ENCODE data around the gene DPAGT1. TPM values are rescaled to one million over a fixed set of nuclear protein-coding genes. Genes with fewer than 3 reads are reported as not detected.
A peak's percentile ranks its signal among the peaks of the same experiment; 100 is the strongest.
"Not testable (repeated sequence)": the region's sequence is repeated elsewhere in the genome, so short reads cannot be mapped to it uniquely, and the experiment has no call there.

DPAGT1 gene
- total RNA-seq, 6 donors from 2014 or later: 18.6 to 43.9 (median 28.3) TPM

GRCh38 chr11:119147604-119148333 is 46.1 kb upstream of the DPAGT1 start:
- peaks cover 12 to 24% (median 16%) of the 10 kb centered on the region in 4 donors for H3K4me1 ChIP-seq
- H3K4me3 ChIP-seq: no peak overlapping the region
- H3K27me3 ChIP-seq: peaks cover 0 to 23% (median 13%) of the 10 kb centered on the region in 4 donors
- TF ChIP-seq POLR2AphosphoS5 (IDR thresholded peaks at IDR 0.05) (no peak), EP300 (IDR thresholded peaks at IDR 0.05) (no peak), POLR2A (IDR thresholded peaks at IDR 0.05) (no peak)
- TF ChIP-seq, protein P1, sequence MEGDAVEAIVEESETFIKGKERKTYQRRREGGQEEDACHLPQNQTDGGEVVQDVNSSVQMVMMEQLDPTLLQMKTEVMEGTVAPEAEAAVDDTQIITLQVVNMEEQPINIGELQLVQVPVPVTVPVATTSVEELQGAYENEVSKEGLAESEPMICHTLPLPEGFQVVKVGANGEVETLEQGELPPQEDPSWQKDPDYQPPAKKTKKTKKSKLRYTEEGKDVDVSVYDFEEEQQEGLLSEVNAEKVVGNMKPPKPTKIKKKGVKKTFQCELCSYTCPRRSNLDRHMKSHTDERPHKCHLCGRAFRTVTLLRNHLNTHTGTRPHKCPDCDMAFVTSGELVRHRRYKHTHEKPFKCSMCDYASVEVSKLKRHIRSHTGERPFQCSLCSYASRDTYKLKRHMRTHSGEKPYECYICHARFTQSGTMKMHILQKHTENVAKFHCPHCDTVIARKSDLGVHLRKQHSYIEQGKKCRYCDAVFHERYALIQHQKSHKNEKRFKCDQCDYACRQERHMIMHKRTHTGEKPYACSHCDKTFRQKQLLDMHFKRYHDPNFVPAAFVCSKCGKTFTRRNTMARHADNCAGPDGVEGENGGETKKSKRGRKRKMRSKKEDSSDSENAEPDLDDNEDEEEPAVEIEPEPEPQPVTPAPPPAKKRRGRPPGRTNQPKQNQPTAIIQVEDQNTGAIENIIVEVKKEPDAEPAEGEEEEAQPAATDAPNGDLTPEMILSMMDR (IDR thresholded peaks at IDR 0.05): no peak
- no peaks in the 10 kb centered on the region for H3K36me3 ChIP-seq
- H3K27ac ChIP-seq: no peak overlapping the region
- no peak for DNase-seq
- WGBS, 2 donors: 59 to 60% methylated on average over 6 of the region's 6 CpGs
- no peaks in the 10 kb centered on the region for H3K9me3 ChIP-seq
- no peak for ATAC-seq (ENCODE audit: low FRiP score in 2 of 2)

DNA sequence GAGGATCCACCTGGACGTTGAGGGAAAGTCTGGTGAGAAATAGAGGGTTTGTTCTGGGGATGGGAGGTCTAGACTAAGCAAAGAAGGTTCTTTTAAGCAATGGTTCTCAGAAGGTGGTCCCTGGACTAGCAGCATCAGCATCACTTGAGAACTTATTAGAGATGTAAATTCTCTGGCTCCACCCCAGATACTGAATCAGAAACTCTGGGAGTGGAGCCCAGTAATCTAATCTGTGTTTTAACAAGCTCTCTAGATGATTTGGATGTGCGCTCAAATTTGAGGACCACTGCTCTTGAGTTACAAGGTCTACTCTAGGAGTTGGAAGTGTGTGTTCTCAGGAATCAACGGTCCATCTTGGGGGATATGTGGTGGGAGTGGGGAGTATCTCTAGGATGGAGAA is 43.9 kb upstream of the DPAGT1 start:
- DNase-seq (no peak), ATAC-seq (ENCODE audit: low FRiP score in 2 of 2) (no peak)
- TF ChIP-seq POLR2A (IDR thresholded peaks at IDR 0.05): no peak
- no peak for TF ChIP-seq EP300 (IDR thresholded peaks at IDR 0.05)
- no peak for TF ChIP-seq POLR2AphosphoS5 (IDR thresholded peaks at IDR 0.05)
- TF ChIP-seq, protein P1 (IDR thresholded peaks at IDR 0.05): no peak
- H3K27ac ChIP-seq: no peak overlapping the region
- no peaks in the 10 kb centered on the region for H3K9me3 ChIP-seq
- peaks cover 0 to 23% (median 13%) of the 10 kb centered on the region in 4 donors for H3K27me3 ChIP-seq
- peaks cover 12 to 24% (median 16%) of the 10 kb centered on the region in 4 donors for H3K4me1 ChIP-seq
- no peaks in the 10 kb centered on the region for H3K36me3 ChIP-seq
- no peak overlapping the region for H3K4me3 ChIP-seq
- WGBS, 2 donors: 55 to 56% methylated on average over 3 of the region's 3 CpGs

DNA sequence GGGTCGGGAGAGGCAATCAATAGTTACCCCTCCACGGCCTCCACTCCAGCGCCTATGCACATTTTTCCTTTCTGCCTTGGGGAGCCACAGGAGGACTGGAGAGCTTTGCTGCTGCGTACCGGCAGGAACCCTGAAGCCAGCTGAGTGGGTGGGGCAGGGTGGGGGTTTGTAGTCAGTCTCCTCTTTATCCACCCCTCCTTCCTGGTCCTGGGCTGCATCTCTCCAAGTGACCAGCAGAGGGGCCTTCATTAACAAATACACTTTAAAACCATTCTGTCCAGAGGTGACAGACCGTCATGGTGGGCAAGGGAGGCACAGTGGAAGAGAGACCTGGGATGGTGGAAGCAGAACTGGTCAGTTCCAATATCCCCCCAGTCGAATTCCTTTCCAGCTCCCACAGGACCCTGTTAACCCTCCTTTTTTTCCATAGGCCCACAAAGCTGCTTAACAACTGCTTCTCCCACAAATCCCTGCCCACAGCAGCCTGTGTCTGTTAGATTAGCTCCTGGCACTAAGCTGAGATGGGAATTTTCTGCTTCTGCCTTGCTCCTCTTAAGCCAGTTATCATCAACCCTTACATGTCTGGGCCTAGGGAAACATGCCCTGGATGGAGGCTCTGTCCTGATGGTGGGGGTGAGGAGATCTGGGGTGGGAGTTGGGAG is 43.3 kb upstream of the DPAGT1 start:
- H3K36me3 ChIP-seq: no peaks in the 10 kb centered on the region
- 12 to 23% methylated on average over 7 of the region's 7 CpGs for WGBS, 2 donors
- H3K27me3 ChIP-seq: peaks cover 0 to 20% (median 11%) of the 10 kb centered on the region in 4 donors
- TF ChIP-seq, protein P1 (IDR thresholded peaks at IDR 0.05): peak; percentile 40 to 75 (median 55)
- TF ChIP-seq POLR2AphosphoS5 (IDR thresholded peaks at IDR 0.05): no peak
- peaks cover 12 to 23% (median 16%) of the 10 kb centered on the region in 4 donors for H3K4me1 ChIP-seq
- H3K27ac ChIP-seq: no peak overlapping the region
- no peaks in the 10 kb centered on the region for H3K9me3 ChIP-seq
- no peak overlapping the region for H3K4me3 ChIP-seq
- peak in 1 of 2 donors; percentile 37 for DNase-seq
- peak; percentile 80 to 89 for ATAC-seq (ENCODE audit: low FRiP score in 2 of 2)

DNA sequence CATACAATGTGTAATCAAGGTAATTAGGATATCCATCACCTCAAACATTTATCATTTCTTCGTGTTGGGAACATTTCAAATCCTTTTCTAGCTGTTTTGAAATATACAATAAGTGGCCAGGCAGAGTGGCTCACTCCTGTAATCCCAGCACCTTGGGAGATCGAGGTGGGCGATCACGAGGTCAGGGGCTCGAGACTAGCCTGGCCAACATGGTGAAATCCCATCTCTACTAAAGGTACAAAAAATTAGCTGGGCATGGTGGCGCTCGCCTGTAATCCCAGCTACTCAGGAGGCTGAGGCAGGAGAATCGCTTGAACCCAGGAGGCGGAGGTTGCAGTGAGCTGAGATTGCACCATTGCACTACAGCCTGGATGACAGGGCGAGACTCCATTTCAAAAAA is 37.6 kb upstream of the DPAGT1 start:
- not testable (repeated sequence) for H3K4me3 ChIP-seq; H3K27me3 ChIP-seq; H3K9me3 ChIP-seq; H3K4me1 ChIP-seq; H3K36me3 ChIP-seq; ATAC-seq (ENCODE audit: low FRiP score in 2 of 2); H3K27ac ChIP-seq; DNase-seq
- whole genome bisulfite sequencing, 2 donors: 90 to 91% methylated on average over 10 of the region's 10 CpGs

GRCh38 chr11:119134389-119134978 is 32.8 kb upstream of the DPAGT1 start:
- H3K9me3 ChIP-seq: no peaks in the 10 kb centered on the region
- WGBS, 2 donors: 56 to 61% methylated on average over 4 of the region's 4 CpGs
- DNase-seq: no peak
- no peak for TF ChIP-seq POLR2A (IDR thresholded peaks at IDR 0.05)
- TF ChIP-seq, protein P1 (IDR thresholded peaks at IDR 0.05): peak in 4 of 6 experiments; percentile 13 to 37 (median 30)
- H3K36me3 ChIP-seq: peaks cover 17 to 56% (median 44%) of the 10 kb centered on the region in 4 donors
- ATAC-seq (ENCODE audit: low FRiP score in 2 of 2): peak; percentile 15 to 45
- H3K27me3 ChIP-seq: no peaks in the 10 kb centered on the region
- H3K4me3 ChIP-seq: no peak overlapping the region
- no peak overlapping the region for H3K27ac ChIP-seq
- H3K4me1 ChIP-seq: peaks cover 0 to 4% (median 0%) of the 10 kb centered on the region in 4 donors
